WTC11 (cell line): ENCODE data around the gene LTBP1.

Experiments used
- SP1 ChIP-seq: sonication (generic); formaldehyde crosslinking; conservative IDR thresholded peaks from 2 replicates; pipeline ENCODE4 v1.8.1; 2022; ENCODE audit warnings: missing genetic modification reagents
- TEAD1 ChIP-seq: sonication (generic); formaldehyde crosslinking; IDR thresholded peaks from 2 replicates; pipeline ENCODE4 v1.8.0; 2022; ENCODE audit warnings: mild to moderate bottlenecking, missing genetic modification reagents
- ZNF423 ChIP-seq: fragments of 250-450 bp; sonication (Bioruptor Pico); IDR thresholded peaks from 2 replicates; pipeline ENCODE4 v2.1.2; 2022; ENCODE audit warnings: mild to moderate bottlenecking, moderate library complexity
- TF ChIP-seq, protein P1 (sequence below): sonication (generic); formaldehyde crosslinking; IDR thresholded peaks from 2 replicates; pipeline ENCODE4 v1.8.0; 2022; ENCODE audit warnings: mild to moderate bottlenecking, missing genetic modification reagents
- TF ChIP-seq, protein P2 (sequence below): fragments of 200-600 bp; IDR thresholded peaks from 2 replicates; pipeline ENCODE4 v1.8.0; 2022; ENCODE audit warnings: antibody characterized with exemption
- TF ChIP-seq, protein P3 (sequence below): sonication (generic); formaldehyde crosslinking; IDR thresholded peaks from 2 replicates; pipeline ENCODE4 v1.8.0; 2023; ENCODE audit warnings: mild to moderate bottlenecking, missing genetic modification reagents

DNA sequence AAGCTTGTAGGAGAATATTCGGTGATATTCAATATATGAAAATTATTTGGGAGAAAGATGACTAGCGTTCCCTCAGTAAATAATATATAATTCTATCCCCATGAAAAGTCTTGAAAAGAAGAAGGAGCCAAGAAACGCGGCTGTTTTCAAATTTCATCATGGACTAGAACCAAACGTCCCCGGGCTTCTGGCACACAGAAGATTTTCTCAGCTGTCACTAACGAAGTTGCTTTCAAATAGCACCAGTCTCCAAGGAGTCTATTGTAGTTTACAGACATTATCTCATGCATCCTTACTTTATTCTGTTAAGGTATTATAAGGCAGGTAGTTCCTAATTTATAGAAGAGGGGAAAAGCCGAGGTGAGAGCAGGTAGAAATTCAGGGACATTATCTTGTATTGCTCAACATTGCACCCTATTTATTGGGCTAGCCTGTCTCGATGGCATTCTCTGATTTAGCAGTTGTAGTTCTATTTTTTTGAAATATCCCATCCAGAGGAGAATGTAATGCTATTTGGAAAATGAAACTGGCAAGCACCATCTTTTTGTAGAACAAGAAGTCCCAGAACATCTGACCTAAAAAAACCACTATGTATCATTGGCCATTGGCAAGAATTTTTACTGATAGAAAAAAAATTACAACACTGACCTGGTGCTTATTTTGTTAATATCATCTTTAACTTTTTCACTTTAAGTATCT is 331.6 kb downstream of the LTBP1 start:
- TF ChIP-seq, protein P1, sequence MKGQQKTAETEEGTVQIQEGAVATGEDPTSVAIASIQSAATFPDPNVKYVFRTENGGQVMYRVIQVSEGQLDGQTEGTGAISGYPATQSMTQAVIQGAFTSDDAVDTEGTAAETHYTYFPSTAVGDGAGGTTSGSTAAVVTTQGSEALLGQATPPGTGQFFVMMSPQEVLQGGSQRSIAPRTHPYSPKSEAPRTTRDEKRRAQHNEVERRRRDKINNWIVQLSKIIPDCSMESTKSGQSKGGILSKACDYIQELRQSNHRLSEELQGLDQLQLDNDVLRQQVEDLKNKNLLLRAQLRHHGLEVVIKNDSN: no peak
- no peak for TF ChIP-seq ZNF423 (CRISPR knock-in tag)
- TF ChIP-seq, protein P2, sequence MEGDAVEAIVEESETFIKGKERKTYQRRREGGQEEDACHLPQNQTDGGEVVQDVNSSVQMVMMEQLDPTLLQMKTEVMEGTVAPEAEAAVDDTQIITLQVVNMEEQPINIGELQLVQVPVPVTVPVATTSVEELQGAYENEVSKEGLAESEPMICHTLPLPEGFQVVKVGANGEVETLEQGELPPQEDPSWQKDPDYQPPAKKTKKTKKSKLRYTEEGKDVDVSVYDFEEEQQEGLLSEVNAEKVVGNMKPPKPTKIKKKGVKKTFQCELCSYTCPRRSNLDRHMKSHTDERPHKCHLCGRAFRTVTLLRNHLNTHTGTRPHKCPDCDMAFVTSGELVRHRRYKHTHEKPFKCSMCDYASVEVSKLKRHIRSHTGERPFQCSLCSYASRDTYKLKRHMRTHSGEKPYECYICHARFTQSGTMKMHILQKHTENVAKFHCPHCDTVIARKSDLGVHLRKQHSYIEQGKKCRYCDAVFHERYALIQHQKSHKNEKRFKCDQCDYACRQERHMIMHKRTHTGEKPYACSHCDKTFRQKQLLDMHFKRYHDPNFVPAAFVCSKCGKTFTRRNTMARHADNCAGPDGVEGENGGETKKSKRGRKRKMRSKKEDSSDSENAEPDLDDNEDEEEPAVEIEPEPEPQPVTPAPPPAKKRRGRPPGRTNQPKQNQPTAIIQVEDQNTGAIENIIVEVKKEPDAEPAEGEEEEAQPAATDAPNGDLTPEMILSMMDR: no peak
- TF ChIP-seq, protein P3, sequence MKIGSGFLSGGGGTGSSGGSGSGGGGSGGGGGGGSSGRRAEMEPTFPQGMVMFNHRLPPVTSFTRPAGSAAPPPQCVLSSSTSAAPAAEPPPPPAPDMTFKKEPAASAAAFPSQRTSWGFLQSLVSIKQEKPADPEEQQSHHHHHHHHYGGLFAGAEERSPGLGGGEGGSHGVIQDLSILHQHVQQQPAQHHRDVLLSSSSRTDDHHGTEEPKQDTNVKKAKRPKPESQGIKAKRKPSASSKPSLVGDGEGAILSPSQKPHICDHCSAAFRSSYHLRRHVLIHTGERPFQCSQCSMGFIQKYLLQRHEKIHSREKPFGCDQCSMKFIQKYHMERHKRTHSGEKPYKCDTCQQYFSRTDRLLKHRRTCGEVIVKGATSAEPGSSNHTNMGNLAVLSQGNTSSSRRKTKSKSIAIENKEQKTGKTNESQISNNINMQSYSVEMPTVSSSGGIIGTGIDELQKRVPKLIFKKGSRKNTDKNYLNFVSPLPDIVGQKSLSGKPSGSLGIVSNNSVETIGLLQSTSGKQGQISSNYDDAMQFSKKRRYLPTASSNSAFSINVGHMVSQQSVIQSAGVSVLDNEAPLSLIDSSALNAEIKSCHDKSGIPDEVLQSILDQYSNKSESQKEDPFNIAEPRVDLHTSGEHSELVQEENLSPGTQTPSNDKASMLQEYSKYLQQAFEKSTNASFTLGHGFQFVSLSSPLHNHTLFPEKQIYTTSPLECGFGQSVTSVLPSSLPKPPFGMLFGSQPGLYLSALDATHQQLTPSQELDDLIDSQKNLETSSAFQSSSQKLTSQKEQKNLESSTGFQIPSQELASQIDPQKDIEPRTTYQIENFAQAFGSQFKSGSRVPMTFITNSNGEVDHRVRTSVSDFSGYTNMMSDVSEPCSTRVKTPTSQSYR: no peak
- TF ChIP-seq SP1 (CRISPR knock-in tag): no peak
- no peak for TF ChIP-seq TEAD1 (CRISPR knock-in tag)
